ENCODE data around the gene DMPK. TPM values are rescaled to one million over a fixed set of nuclear protein-coding genes. Genes with fewer than 3 reads are reported as not detected.
A peak's percentile ranks its signal among the peaks of the same experiment; 100 is the strongest.

DMPK gene
- total RNA-seq, 1 donor from 2014 or later, result 42.6 TPM

DNA sequence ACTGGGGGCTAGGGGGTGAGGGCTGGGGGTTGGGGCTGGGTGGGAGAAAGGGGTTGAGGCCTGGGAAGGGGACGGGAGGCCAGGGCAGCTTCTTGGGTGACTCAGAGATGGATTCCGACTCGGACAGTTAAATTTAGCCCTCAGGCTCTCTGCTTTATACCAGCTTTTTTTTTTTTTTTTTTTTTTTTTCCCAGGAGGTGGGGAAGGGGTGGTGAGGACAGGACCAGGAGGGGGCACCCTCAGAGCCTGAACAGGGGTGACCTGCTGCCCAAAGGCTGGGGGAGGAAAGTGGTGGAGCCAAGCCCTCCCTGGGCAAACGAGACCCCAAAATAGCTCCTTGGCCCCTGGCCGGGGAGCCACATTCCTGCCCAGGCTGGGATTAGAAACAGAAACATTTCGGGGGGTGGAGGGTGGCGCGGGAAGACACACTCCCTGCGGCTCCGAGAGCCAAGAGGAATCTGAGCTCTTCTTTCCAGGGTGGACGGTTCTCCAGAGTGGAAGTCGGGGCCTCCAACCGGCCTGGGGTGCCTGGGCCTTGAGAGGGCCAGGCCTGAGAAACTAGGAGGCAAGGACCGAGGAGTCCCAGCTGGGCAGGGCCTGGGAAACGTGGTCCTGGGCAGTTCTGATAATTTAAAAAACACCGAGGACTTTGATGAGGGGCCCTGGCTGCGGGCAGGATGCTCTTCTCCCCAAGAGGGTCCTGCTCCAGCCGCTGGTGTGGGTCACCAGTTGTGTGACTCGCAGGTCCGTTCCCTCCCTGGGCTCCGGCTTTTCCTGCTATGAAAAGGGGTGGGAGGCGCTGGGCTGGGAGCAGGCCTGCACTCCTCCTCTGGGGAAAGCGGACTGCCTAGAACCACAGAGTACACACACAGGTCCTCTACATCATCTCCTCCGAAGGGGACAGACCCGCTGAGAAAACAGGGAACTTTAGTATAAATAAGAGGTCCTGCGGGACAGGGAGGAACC lies 813 bp upstream of the DMPK start:
- H3K27me3 ChIP-seq (ENCODE audit: low read depth), result peaks cover 28% of the 10 kb centered on the region
- peaks cover 34% of the 10 kb centered on the region for H3K4me1 ChIP-seq
- ATAC-seq (no peak), DNase-seq (no peak)
- TF ChIP-seq, protein P1, sequence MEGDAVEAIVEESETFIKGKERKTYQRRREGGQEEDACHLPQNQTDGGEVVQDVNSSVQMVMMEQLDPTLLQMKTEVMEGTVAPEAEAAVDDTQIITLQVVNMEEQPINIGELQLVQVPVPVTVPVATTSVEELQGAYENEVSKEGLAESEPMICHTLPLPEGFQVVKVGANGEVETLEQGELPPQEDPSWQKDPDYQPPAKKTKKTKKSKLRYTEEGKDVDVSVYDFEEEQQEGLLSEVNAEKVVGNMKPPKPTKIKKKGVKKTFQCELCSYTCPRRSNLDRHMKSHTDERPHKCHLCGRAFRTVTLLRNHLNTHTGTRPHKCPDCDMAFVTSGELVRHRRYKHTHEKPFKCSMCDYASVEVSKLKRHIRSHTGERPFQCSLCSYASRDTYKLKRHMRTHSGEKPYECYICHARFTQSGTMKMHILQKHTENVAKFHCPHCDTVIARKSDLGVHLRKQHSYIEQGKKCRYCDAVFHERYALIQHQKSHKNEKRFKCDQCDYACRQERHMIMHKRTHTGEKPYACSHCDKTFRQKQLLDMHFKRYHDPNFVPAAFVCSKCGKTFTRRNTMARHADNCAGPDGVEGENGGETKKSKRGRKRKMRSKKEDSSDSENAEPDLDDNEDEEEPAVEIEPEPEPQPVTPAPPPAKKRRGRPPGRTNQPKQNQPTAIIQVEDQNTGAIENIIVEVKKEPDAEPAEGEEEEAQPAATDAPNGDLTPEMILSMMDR (IDR thresholded peaks at IDR 0.05), result no peak
- no peaks in the 10 kb centered on the region for H3K9me3 ChIP-seq
- H3K27ac ChIP-seq, result peak overlapping the region; percentile 60
- peaks cover 34% of the 10 kb centered on the region for H3K36me3 ChIP-seq
- peak overlapping the region; percentile 55 for H3K4me3 ChIP-seq
- intact Hi-C loops (cut with DNase I), result no loop called here

DNA sequence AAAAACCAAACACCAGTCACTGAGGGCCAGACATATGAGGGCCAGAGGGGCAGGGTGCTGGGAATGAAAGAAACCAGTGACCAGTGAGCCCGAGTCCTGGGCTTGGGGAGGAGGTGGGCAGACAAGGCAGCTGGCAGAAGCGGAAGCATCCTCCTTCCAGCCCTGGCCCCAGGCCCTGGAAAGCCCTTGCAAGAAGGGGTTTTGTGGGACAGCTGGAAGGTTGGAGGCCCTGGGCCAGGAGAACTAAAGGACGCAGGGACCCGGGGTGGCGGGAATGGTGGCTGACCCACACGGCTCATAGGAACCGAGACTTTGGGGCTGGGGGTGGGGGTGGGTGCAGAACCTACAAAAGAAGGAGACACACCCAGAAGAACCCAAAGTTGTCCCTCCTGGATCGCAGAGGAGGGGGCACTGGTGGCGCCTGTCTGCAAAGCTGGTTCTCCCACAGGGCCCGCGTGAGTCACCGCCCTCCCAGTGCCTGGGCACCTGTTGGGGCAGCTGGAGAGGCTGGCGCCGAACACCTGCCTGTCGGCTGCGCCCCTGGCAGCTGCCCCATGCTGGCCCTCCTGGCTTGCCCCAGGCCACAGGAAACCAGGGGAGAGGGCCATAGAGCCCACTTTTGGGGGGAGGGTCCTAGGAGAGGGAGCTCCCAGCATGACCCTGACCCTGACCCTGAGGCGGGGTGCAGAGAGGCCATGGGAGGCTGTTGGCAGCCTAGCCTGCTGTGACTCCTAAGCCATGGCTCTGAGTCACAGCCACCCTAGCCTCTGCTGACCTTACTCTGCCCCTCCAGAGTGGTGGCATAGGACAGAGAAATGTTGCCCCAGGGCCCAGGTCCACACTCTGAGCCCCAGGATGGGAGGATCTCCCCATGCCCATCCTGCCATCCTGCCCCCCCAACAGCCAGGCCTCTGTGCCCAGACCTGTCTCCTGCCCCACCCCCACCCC lies 802 bp downstream of the DMPK start:
- Histone ChIP-seq H3K36me3 (peaks cover 33% of the 10 kb centered on the region), H3K27me3 (ENCODE audit: low read depth) (peaks cover 31% of the 10 kb centered on the region), H3K9me3 (no peaks in the 10 kb centered on the region), H3K4me3 (peak overlapping the region; percentile 55), H3K27ac (peak overlapping the region; percentile 60), H3K4me1 (peaks cover 34% of the 10 kb centered on the region)
- peak in 1 of 2 donors; percentile 28 for ATAC-seq
- TF ChIP-seq, protein P1 (IDR thresholded peaks at IDR 0.05), result no peak
- intact Hi-C loops (cut with DNase I), result no loop called here
- DNase-seq, result no peak

DNA sequence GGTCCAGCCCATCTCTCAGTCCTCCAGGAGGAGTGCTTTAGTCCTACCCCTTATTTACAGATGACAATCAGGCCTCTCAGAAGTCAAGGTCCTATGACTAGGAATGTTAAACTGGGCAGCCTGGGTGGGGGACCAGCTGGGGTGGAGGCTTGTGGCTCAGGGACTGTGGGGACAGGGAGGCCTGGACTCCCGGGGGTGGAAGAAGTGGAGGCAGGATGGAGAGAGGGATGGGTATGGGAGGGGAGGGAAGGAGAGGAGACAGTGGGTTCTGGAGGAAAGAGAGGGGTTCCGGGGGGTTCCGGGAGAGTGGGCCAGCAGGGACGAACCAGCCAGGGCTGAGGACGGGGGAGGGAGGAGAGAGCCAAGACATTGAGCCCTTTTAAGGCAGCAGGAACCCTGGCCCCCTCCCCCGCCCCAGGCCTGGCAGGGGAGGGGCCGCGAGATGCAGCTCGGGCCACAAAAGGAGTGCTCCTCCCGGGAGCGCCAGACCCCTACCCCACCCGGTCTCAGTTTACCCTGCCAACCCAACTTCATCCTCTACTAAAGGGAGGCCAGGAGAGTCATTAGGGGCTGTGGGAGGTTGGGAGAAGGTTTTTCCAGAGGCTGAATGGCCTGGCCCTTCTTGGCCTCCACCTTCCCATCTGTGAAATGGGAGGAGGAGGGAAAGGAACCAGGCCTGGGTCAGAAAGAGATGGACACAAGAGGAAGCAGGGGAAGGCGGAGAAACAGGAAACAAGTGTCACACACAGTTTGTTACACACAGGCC lies 1.7 kb downstream of the DMPK start:
- TF ChIP-seq, protein P1 (IDR thresholded peaks at IDR 0.05), result no peak

DNA sequence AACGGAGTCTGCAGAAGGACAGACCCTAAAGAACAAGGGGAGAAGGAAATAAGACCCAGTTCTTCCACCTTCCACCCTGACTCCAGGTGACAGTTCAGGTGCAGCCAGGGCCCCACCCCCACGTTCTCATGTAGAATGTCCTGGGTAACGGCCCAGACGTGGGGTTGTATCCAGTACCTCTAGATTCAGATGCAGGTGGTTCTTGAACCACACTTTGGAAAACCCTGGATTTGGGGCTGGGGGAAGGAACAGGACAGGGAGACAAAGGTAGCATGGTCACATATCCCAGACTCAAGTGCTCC lies 2.2 kb downstream of the DMPK start:
- Histone ChIP-seq H3K36me3 (peaks cover 22% of the 10 kb centered on the region), H3K4me3 (peak overlapping the region; percentile 55), H3K9me3 (no peaks in the 10 kb centered on the region), H3K4me1 (peaks cover 34% of the 10 kb centered on the region), H3K27ac (no peak overlapping the region), H3K27me3 (ENCODE audit: low read depth) (peaks cover 25% of the 10 kb centered on the region)
- intact Hi-C loops (cut with DNase I), result no loop called here
- ATAC-seq, result no peak
- TF ChIP-seq, protein P1 (IDR thresholded peaks at IDR 0.05), result no peak
- no peak for DNase-seq

More for the DNA sequence above, 1.7 kb downstream of the DMPK start:
- Histone ChIP-seq H3K9me3 (no peaks in the 10 kb centered on the region), H3K4me3 (peak overlapping the region; percentile 55), H3K4me1 (peaks cover 34% of the 10 kb centered on the region), H3K27ac (no peak overlapping the region), H3K36me3 (peaks cover 27% of the 10 kb centered on the region), H3K27me3 (ENCODE audit: low read depth) (peaks cover 30% of the 10 kb centered on the region)
- DNase-seq (no peak), ATAC-seq (no peak)
- intact Hi-C loops (cut with DNase I), result no loop called here

Data from lower lobe of right lung (tissue), 2 donors.